ENCODE measurements around the gene PKP1. TPM values are rescaled to one million over a fixed set of nuclear protein-coding genes. Genes with fewer than 3 reads are reported as not detected.
A peak's percentile ranks its signal among the peaks of the same experiment; 100 is the strongest.

Gene PKP1
- total RNA-seq, 1 donor from 2014 or later = 409 TPM

DNA sequence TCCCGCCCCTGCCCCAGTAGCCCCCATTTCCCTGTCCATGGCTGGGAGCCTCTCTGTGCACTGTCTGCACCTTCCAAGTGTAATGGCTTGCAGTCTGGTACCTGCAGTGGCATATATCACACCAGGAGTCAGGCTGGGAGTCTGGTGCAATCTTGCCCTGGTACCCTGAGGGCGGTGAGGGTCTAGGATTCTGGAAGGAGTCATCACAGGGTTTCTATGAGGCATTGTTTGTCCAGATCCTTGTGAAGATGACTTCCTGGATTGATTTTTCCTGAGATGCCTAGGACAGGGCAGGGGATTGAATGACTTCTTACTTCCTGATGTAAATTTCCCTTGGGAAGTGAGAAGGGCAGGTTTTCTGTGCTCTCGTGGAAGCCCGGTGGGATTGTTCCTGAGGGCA, 5.9 kb upstream of the PKP1 start:
- DNase-seq (ENCODE audit: extremely low spot score in 2 of 2) = no peak
- TF ChIP-seq POLR2AphosphoS5 (IDR thresholded peaks at IDR 0.05; ENCODE audit: insufficient read depth in 1 of 2, low read depth in 1 of 2) (no peak), POLR2A (IDR thresholded peaks at IDR 0.05) (no peak), CTCF (IDR thresholded peaks at IDR 0.05) (no peak)
- intact Hi-C loops (cut with DNase I) = no loop called here
- no peak overlapping the region for H3K4me3 ChIP-seq
- H3K9me3 ChIP-seq = no peaks in the 10 kb centered on the region
- peaks cover 18% of the 10 kb centered on the region for H3K4me1 ChIP-seq
- H3K27ac ChIP-seq = peak overlapping the region; percentile 55
- H3K27me3 ChIP-seq = no peaks in the 10 kb centered on the region
- H3K36me3 ChIP-seq = no peaks in the 10 kb centered on the region

DNA sequence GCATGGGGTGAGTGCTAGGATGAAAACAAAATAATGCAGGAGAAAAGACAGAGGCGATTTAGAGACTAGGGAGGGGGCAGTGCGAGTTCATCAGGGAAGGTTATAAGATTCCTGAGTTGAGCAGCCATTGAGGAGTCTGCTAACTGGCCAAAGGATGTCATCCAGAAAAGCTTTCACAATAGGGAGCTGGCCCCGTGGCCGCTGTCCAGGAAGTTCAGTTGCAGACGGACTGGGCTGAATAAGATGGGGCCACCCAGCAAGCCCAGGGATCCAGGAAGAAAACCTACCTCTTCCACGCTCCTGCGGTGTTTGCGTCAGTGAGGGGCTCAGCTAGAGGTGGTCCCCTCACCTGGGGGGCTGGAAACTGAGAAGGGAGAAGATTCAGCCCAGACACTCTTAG, 4.0 kb upstream of the PKP1 start:
- Histone ChIP-seq H3K9me3 (no peaks in the 10 kb centered on the region), H3K36me3 (no peaks in the 10 kb centered on the region), H3K27ac (no peak overlapping the region), H3K4me1 (peaks cover 32% of the 10 kb centered on the region), H3K27me3 (no peaks in the 10 kb centered on the region), H3K4me3 (no peak overlapping the region)
- DNase-seq (ENCODE audit: extremely low spot score in 2 of 2) = no peak
- no peak for TF ChIP-seq CTCF (IDR thresholded peaks at IDR 0.05)
- intact Hi-C loops (cut with DNase I) = no loop called here

DNA sequence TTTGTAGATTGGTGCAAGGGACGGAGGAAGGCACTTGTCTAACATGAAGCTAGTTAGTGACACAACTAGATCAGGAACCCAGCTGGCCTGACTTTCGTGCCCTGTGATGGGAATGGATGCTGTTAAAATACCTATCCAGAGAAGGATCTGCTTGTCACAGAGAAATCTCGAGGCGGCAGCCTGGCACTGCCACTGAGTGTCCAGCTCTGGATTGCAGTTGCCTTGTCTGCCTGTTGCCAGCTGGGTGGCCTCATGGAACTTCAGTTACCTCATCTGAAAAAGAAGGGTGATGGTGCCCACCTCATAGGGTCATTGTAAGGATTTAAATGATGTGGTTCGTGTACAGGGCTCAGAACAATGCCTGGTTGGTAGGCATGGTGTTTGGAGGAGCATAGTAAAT, 2.4 kb upstream of the PKP1 start:
- intact Hi-C loops (cut with DNase I) = no loop called here
- Histone ChIP-seq H3K27ac (no peak overlapping the region), H3K36me3 (no peaks in the 10 kb centered on the region), H3K9me3 (no peaks in the 10 kb centered on the region), H3K4me1 (peaks cover 28% of the 10 kb centered on the region), H3K27me3 (no peaks in the 10 kb centered on the region), H3K4me3 (no peak overlapping the region)
- no peak for DNase-seq (ENCODE audit: extremely low spot score in 2 of 2)
- TF ChIP-seq POLR2AphosphoS5 (IDR thresholded peaks at IDR 0.05; ENCODE audit: insufficient read depth in 1 of 2, low read depth in 1 of 2) (no peak), POLR2A (IDR thresholded peaks at IDR 0.05) (no peak), CTCF (IDR thresholded peaks at IDR 0.05) (no peak)

DNA sequence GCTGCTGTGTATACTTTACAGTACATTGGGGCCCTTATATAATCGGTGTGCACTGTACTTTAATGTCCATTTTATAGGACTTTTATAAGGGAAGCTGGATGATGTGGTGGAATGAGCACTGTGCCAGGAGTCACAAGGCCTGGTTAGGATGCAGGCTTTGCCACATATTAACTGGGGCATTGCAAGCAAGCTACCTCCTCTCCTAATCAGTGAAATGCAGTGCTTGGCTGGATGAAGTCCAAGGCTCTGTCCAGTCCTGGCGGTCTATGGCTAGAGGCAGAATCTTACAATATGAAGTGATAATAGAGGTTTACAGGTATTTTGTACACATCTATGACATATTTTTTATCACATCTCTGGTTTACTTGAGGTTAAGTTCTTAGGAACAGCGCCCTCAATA, 1.7 kb upstream of the PKP1 start:
- intact Hi-C loops (cut with DNase I) = no loop called here
- Histone ChIP-seq H3K4me1 (peaks cover 28% of the 10 kb centered on the region), H3K9me3 (no peaks in the 10 kb centered on the region), H3K27ac (no peak overlapping the region), H3K4me3 (no peak overlapping the region), H3K36me3 (no peaks in the 10 kb centered on the region), H3K27me3 (no peaks in the 10 kb centered on the region)
- TF ChIP-seq CTCF (IDR thresholded peaks at IDR 0.05) (no peak), POLR2A (IDR thresholded peaks at IDR 0.05) (no peak), POLR2AphosphoS5 (IDR thresholded peaks at IDR 0.05; ENCODE audit: insufficient read depth in 1 of 2, low read depth in 1 of 2) (no peak)
- no peak for DNase-seq (ENCODE audit: extremely low spot score in 2 of 2)

DNA sequence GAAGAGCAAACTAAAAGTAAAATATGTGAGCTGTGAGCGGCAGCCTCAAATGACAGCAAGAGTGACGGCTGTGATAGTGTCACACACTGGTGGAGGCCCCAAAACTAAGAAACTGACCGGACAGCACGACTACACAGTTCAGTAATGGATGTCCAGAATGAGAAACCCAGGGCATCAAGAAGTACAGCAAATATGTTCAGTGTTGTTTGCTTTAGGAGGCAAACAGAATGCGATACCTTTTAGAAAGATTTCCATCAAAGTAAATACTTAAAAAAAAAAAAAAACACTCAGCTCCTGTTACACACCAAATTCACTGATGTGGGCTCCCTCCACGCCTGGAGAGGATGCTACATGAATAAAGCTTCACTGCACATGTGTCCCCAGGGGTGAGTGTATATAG, 1.1 kb upstream of the PKP1 start:
- no peak for TF ChIP-seq CTCF (IDR thresholded peaks at IDR 0.05)
- no peak for TF ChIP-seq POLR2AphosphoS5 (IDR thresholded peaks at IDR 0.05; ENCODE audit: insufficient read depth in 1 of 2, low read depth in 1 of 2)
- no peak for TF ChIP-seq POLR2A (IDR thresholded peaks at IDR 0.05)
- H3K4me1 ChIP-seq = peaks cover 27% of the 10 kb centered on the region
- intact Hi-C loops (cut with DNase I) = no loop called here

More for the DNA sequence above, 1.1 kb upstream of the PKP1 start:
- Histone ChIP-seq H3K9me3 (no peaks in the 10 kb centered on the region), H3K4me3 (no peak overlapping the region), H3K27me3 (no peaks in the 10 kb centered on the region), H3K27ac (peak overlapping the region; percentile 87), H3K36me3 (no peaks in the 10 kb centered on the region)
- DNase-seq (ENCODE audit: extremely low spot score in 2 of 2) = no peak
